GM12878 (cell line): ENCODE data around the gene REPS1. TPM values are rescaled to one million over a fixed set of nuclear protein-coding genes. Genes with fewer than 3 reads are reported as not detected.

Experiments used
- ATAC-seq: fragments of 200-7000 bp; cut with Tn5 transposase; 3 replicates; pipeline ENCODE4 v1.9.1; 2020; ENCODE audit warnings: mild to moderate bottlenecking, moderate library complexity
- BruUV-seq: library from RNA; stranded (reverse); fragments of 400-500 nt; replicated peaks from 2 replicates; lab custom pipeline; 2021; lab: Mats Ljungman, UMichigan
- CTCF ChIA-PET: fragments of 300-600 bp; sonication (Branson Sonifier 250); formaldehyde crosslinking; extraction: SDS; loops from one replicate; lab custom pipeline; 2021; ENCODE audit warnings: inconsistent platforms; lab: Yijun Ruan, JAX
- POLR2A ChIA-PET: fragments of 350-600 bp; formaldehyde crosslinking; extraction: SDS; loops from one replicate; lab custom pipeline; 2021; ENCODE audit warnings: inconsistent platforms; lab: Charles Lee
- RAD21 ChIA-PET: fragments of 300-600 bp; sonication (Branson Sonifier 250); formaldehyde crosslinking; loops from one replicate; lab custom pipeline; 2023; ENCODE audit warnings: antibody characterized with exemption; ENCODE audit not compliant: unreplicated experiment; lab: Charles Lee
- SMC1A ChIA-PET: fragments of 300-600 bp; sonication (Branson Sonifier 250); formaldehyde crosslinking; loops from one replicate; lab custom pipeline; 2023; ENCODE audit not compliant: unreplicated experiment, uncharacterized antibody; lab: Charles Lee
- DNase-seq: peaks from one replicate; pipeline ENCODE4 v3.0.0-alpha.2; 2011; ENCODE audit warnings: low read depth, low spot score
- FAIRE-seq: peaks from 3 replicates; lab custom pipeline; 2011; peaks lifted over from hg19 to GRCh38; lab: Jason Lieb, UNC
- H2AFZ ChIP-seq: 2 replicates; pipeline ENCODE4 v1.6.0; 2011; ENCODE audit warnings: low read depth, low read length, control low read depth; ENCODE audit not compliant: control insufficient read depth
- H3K27ac ChIP-seq: 2 replicates; pipeline ENCODE4 v1.5.1; 2011; ENCODE audit warnings: control low read depth; ENCODE audit not compliant: control insufficient read depth, insufficient read depth
- H3K27me3 ChIP-seq, 2 experiments: replicated peaks in 1 of 2; 2 replicates each; pipeline versions ENCODE4 v1.6.0 to v1.6.1; 2011; ENCODE audit warnings: low read length in 1 of 2; ENCODE audit not compliant: control insufficient read depth in 2 of 2, insufficient read depth in 2 of 2
- H3K36me3 ChIP-seq, 2 experiments: 2 replicates each; pipeline ENCODE4 v1.5.1; 2011; ENCODE audit warnings: low read length in 1 of 2; ENCODE audit not compliant: control insufficient read depth in 2 of 2, insufficient read depth in 2 of 2
- H3K4me1 ChIP-seq: 2 replicates; pipeline ENCODE4 v1.6.1; 2011; ENCODE audit warnings: mild to moderate bottlenecking, low read length, moderate library complexity, mixed read lengths; ENCODE audit not compliant: control insufficient read depth, insufficient read depth
- H3K4me2 ChIP-seq: 2 replicates; pipeline ENCODE4 v1.6.0; 2011; ENCODE audit warnings: control low read depth; ENCODE audit not compliant: control insufficient read depth, insufficient read depth
- H3K4me3 ChIP-seq: fragments of 200-600 bp; sonication (generic); 2 replicates; pipeline ENCODE4 v1.5.1; 2016
- H3K79me2 ChIP-seq: 2 replicates; pipeline ENCODE4 v1.6.0; 2011; ENCODE audit warnings: low read length; ENCODE audit not compliant: control insufficient read depth, insufficient read depth
- H3K9ac ChIP-seq: 2 replicates; pipeline ENCODE4 v1.8.0; 2011; ENCODE audit warnings: low read length, control low read depth, mixed read lengths; ENCODE audit not compliant: control insufficient read depth, insufficient read depth
- H3K9me3 ChIP-seq: replicated peaks from 3 replicates; pipeline ENCODE4 v1.5.1; 2011; ENCODE audit warnings: mild to moderate bottlenecking, low read length; ENCODE audit not compliant: control insufficient read depth, insufficient read depth
- H4K20me1 ChIP-seq: 2 replicates; pipeline ENCODE4 v1.6.0; 2011; ENCODE audit not compliant: control insufficient read depth, insufficient read depth
- ATF7 ChIP-seq: fragments of 450-650 bp; IDR thresholded peaks from 2 replicates; pipeline ENCODE4 v1.6.1; 2016; ENCODE audit warnings: low read depth, mild to moderate bottlenecking
- KLF5 ChIP-seq: fragments of 450-650 bp; IDR thresholded peaks from 2 replicates; pipeline ENCODE4 v1.6.1; 2014; ENCODE audit warnings: mild to moderate bottlenecking; ENCODE audit not compliant: partially characterized antibody
- MEF2A ChIP-seq: IDR thresholded peaks from 2 replicates; pipeline ENCODE4 v1.6.1; 2011; ENCODE audit warnings: low read depth, mild to moderate bottlenecking, low read length, moderate library complexity; ENCODE audit not compliant: insufficient read depth
- NBN ChIP-seq: fragments of 450-650 bp; IDR thresholded peaks from 2 replicates; pipeline ENCODE4 v1.6.1; 2016
- NFXL1 ChIP-seq: fragments of 450-650 bp; IDR thresholded peaks from 2 replicates; pipeline ENCODE4 v1.6.1; 2017; ENCODE audit warnings: antibody characterized with exemption, mild to moderate bottlenecking, borderline replicate concordance
- NFYB ChIP-seq: IDR thresholded peaks from 2 replicates; pipeline ENCODE4 v1.6.1; 2011; ENCODE audit warnings: low read depth, mild to moderate bottlenecking, low read length, improper control_type of control experiment, moderate library complexity; ENCODE audit not compliant: insufficient read depth
- NR2C1 ChIP-seq: fragments of 450-650 bp; IDR thresholded peaks from 2 replicates; pipeline ENCODE4 v1.6.1; 2017; ENCODE audit warnings: antibody characterized with exemption, mild to moderate bottlenecking, moderate library complexity
- NR2F1 ChIP-seq: fragments of 450-650 bp; conservative IDR thresholded peaks from 2 replicates; pipeline ENCODE4 v1.6.1; 2017; ENCODE audit warnings: mild to moderate bottlenecking
- NRF1 ChIP-seq: conservative IDR thresholded peaks from 2 replicates; pipeline ENCODE4 v1.6.1; 2011; ENCODE audit warnings: mild to moderate bottlenecking, low read depth, low read length, improper control_type of control experiment
- RCOR1 ChIP-seq: conservative IDR thresholded peaks from 2 replicates; pipeline ENCODE4 v1.6.1; 2012; ENCODE audit warnings: low read depth, low read length, improper control_type of control experiment
- SMARCA5 ChIP-seq: fragments of 450-650 bp; IDR thresholded peaks from 2 replicates; pipeline ENCODE4 v1.6.1; 2017; ENCODE audit warnings: mild to moderate bottlenecking
- SUPT20H ChIP-seq: IDR thresholded peaks from 2 replicates; pipeline ENCODE4 v1.6.1; 2011; ENCODE audit warnings: low read depth, mild to moderate bottlenecking, low read length, moderate library complexity, borderline replicate concordance; ENCODE audit not compliant: control insufficient read depth
- TARDBP ChIP-seq: IDR thresholded peaks from 2 replicates; pipeline ENCODE4 v1.6.1; 2016; ENCODE audit warnings: borderline replicate concordance
- TBL1XR1 ChIP-seq: IDR thresholded peaks from 2 replicates; pipeline ENCODE4 v1.6.1; 2012; ENCODE audit warnings: low read depth, low read length, improper control_type of control experiment
- YBX1 ChIP-seq: fragments of 450-650 bp; IDR thresholded peaks from 2 replicates; pipeline ENCODE4 v1.6.1; 2016; ENCODE audit warnings: antibody characterized with exemption
- YY1 ChIP-seq: IDR thresholded peaks from 2 replicates; pipeline ENCODE4 v1.6.1; 2011; ENCODE audit warnings: low read depth, mild to moderate bottlenecking, low read length
- ZSCAN29 ChIP-seq: fragments of 450-650 bp; IDR thresholded peaks from 2 replicates; pipeline ENCODE4 v1.6.1; 2017; ENCODE audit warnings: mild to moderate bottlenecking, moderate library complexity
- ZZZ3 ChIP-seq: IDR thresholded peaks from 2 replicates; pipeline ENCODE4 v1.6.1; 2011; ENCODE audit warnings: low read depth; ENCODE audit not compliant: control insufficient read depth, insufficient read length
- WGBS: methylation state at CpG from one replicate; pipeline ENCODE4 v1.1.6; 2016; ENCODE audit warnings: low lambda C conversion rate; ENCODE audit not compliant: insufficient replicate concordance, insufficient coverage; ENCODE audit errors: missing lambda C conversion rate; 5-methylcytosine and 5-hydroxymethylcytosine counted together
- in situ Hi-C: fragments of 300-500 bp; cut with MboI; formaldehyde crosslinking; loops from 9 replicates; pipeline ENCODE4 v1.14.3; 2018; ENCODE audit warnings: mixed read lengths
- intact Hi-C: fragments of 100-400 bp; cut with micrococcal nuclease; formaldehyde crosslinking; loops from one replicate; pipeline ENCODE4 v1.14.2; 2022; ENCODE audit not compliant: unreplicated experiment
- polyA plus RNA-seq, 11 experiments: library from polyadenylated mRNA; depleted of rRNA in 4 of 11; unstranded in 6 of 11; stranded (reverse) in 5 of 11; fragments of >200 nt; fragmentation: Nextera tagmentation in 4 of 11; fragmentation: Illumina TruSeq in 1 of 11; extraction: Ambion mirVana in 4 of 11; extraction: Trizol in 1 of 11; gene quantifications; 1 replicate in 1 of 11; 2 replicates in 10 of 11; pipeline versions ENCODE4 v1.2.1 to v1.2.3, GENCODE V29; 2011 to 2016; ENCODE audit warnings: inconsistent platforms in 2 of 11, missing spikeins in 2 of 11, low read depth in 1 of 11
- total RNA-seq, 4 experiments: library from RNA; depleted of rRNA in 3 of 4; stranded (reverse); fragments of >200 nt in 3 of 4; fragmentation: Illumina TruSeq in 1 of 4; extraction: Trizol in 1 of 4; gene quantifications; 2 replicates each; pipeline versions ENCODE4 v1.2.1 to v1.2.3, GENCODE V29; 2013 to 2021
- TF ChIP-seq, protein P1 (sequence below): IDR thresholded peaks from 2 replicates; pipeline ENCODE4 v1.6.1; 2012; ENCODE audit warnings: low read depth, low read length, improper control_type of control experiment
- TF ChIP-seq, protein P2 (sequence below): fragments of 450-650 bp; formaldehyde crosslinking; IDR thresholded peaks from 2 replicates; pipeline ENCODE4 v1.5.0; 2022; ENCODE audit warnings: mild to moderate bottlenecking, missing genetic modification characterization
- TF ChIP-seq, protein P3 (sequence below): IDR thresholded peaks from 2 replicates; pipeline ENCODE4 v1.6.1; 2011; ENCODE audit warnings: low read depth, mild to moderate bottlenecking, low read length, moderate library complexity, borderline replicate concordance; ENCODE audit errors: extremely low read depth

REPS1 gene
- total and polyA plus RNA-seq, 10 of the 15 experiments (the other 5 are each of a cell fraction or from before 2014, with no cell fraction given) = 13.7 to 59.3 (median 31.7) TPM

DNA sequence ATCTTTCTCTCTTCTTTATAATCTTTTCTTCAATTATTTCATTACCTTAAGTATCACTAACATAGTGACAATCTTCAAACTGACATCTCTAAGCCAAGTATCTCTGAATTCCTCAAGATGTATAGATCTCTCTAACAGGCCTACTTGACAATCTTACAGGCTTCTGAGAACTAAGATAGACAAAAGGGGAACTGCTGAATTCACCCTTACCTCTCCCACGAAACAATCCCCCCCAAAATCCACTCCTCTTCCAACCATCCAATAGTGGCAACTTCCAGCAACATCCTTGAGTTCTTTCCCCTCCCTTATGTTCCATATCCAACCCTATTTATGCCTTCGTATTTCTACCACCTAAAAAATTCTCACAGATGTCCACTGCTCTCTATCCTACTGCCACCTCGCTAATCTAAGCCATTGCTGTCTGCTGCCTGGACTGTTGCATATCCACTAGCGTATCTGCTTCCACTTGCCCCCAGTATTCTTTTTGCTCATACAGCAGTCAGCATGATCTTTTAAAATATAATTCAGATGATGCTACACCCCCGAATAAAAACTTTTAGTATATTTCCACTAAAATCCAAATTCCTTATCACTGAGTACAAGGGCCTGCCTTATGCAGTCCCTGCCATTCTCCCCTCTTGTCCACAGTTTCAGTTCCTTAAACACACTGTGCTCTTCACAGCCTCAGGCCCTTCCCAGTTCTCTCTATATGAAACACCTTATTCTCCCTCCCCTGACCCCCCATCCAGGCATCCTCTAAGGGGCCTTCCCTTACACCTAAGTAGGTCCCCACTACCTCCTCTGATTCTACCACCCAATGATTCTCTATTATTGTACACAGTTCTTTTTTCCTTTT lies 8.0 kb downstream of the REPS1 start:
- no peak for DNase-seq
- WGBS = 79% methylated on average over 5 of the region's 5 CpGs
- FAIRE-seq = no peak
- Histone ChIP-seq H2AFZ (no peak overlapping the region), H4K20me1 (0 out of 2 replicates have a peak, but pooled peaks cover 3% of the 10 kb centered on the region), H3K9me3 (no peaks in the 10 kb centered on the region), H3K9ac (no peak overlapping the region), H3K4me1 (peaks cover 9% of the 10 kb centered on the region; the same call in 1 of the 2 replicates), H3K36me3 (no peaks in the 10 kb centered on the region), H3K79me2 (peaks cover 86% of the 10 kb centered on the region), H3K4me2 (no peak overlapping the region), H3K4me3 (no peak overlapping the region), H3K27me3 (no peaks in the 10 kb centered on the region), H3K27ac (no peak overlapping the region)
- intact Hi-C loops = no loop called here
- in situ Hi-C loops = no loop called here
- ChIA-PET SMC1A (interaction anchor here (0.7 to 1.0 kb wide), 3 partner anchors 9 to 59 kb away, joined by 3 read pairs; no protein-coding TSS in a partner anchor), CTCF (no interaction called here), RAD21 (no interaction called here), POLR2A (interaction anchor here (0.8 kb wide), 1 partner anchor 356 kb away, joined by 3 read pairs; no protein-coding TSS in a partner anchor)
- no TSS peak for BruUV-seq
- peak; percentile 74 for ATAC-seq
- TF ChIP-seq NFYB (no peak), NRF1 (no peak), TBL1XR1 (no peak), NFXL1 (no peak), NR2F1 (no peak), ATF7 (no peak), ZZZ3 (no peak), YY1 (no peak), MEF2A (no peak), NBN (0 out of 2 replicates have a peak, but pooled peaks have one; percentile 43), SMARCA5 (no peak), RCOR1 (no peak), TARDBP (no peak), KLF5 (no peak), NR2C1 (no peak), YBX1 (no peak), ZSCAN29 (no peak), SUPT20H (no peak)
- TF ChIP-seq, protein P1, sequence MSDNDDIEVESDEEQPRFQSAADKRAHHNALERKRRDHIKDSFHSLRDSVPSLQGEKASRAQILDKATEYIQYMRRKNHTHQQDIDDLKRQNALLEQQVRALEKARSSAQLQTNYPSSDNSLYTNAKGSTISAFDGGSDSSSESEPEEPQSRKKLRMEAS = no peak
- TF ChIP-seq, protein P2, sequence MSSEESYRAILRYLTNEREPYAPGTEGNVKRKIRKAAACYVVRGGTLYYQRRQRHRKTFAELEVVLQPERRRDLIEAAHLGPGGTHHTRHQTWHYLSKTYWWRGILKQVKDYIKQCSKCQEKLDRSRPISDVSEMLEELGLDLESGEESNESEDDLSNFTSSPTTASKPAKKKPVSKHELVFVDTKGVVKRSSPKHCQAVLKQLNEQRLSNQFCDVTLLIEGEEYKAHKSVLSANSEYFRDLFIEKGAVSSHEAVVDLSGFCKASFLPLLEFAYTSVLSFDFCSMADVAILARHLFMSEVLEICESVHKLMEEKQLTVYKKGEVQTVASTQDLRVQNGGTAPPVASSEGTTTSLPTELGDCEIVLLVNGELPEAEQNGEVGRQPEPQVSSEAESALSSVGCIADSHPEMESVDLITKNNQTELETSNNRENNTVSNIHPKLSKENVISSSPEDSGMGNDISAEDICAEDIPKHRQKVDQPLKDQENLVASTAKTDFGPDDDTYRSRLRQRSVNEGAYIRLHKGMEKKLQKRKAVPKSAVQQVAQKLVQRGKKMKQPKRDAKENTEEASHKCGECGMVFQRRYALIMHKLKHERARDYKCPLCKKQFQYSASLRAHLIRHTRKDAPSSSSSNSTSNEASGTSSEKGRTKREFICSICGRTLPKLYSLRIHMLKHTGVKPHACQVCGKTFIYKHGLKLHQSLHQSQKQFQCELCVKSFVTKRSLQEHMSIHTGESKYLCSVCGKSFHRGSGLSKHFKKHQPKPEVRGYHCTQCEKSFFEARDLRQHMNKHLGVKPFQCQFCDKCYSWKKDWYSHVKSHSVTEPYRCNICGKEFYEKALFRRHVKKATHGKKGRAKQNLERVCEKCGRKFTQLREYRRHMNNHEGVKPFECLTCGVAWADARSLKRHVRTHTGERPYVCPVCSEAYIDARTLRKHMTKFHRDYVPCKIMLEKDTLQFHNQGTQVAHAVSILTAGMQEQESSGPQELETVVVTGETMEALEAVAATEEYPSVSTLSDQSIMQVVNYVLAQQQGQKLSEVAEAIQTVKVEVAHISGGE = no peak
- TF ChIP-seq, protein P3, sequence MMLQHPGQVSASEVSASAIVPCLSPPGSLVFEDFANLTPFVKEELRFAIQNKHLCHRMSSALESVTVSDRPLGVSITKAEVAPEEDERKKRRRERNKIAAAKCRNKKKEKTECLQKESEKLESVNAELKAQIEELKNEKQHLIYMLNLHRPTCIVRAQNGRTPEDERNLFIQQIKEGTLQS = no peak
